ENCODE results near the gene MAVS. TPM values are rescaled to one million over a fixed set of nuclear protein-coding genes. Genes with fewer than 3 reads are reported as not detected.
A peak's percentile ranks its signal among the peaks of the same experiment; 100 is the strongest.
"Not testable (repeated sequence)": the region's sequence is repeated elsewhere in the genome, so short reads cannot be mapped to it uniquely, and the experiment has no call there.

MAVS gene
- total RNA-seq, 1 donor from 2014 or later, result 47.0 TPM

GRCh38 chr20:3890398-3890751 is 43.7 kb downstream of the MAVS start:
- no peak for TF ChIP-seq CTCF (IDR thresholded peaks at IDR 0.05)
- Mint-ChIP-seq H3K27ac (ENCODE audit: unreplicated experiment) (peak overlapping the region; percentile 89), H3K27me3 (ENCODE audit: unreplicated experiment) (no peaks in the 10 kb centered on the region), H3K36me3 (ENCODE audit: unreplicated experiment) (peaks cover 3% of the 10 kb centered on the region), H3K4me1 (ENCODE audit: unreplicated experiment) (peaks cover 47% of the 10 kb centered on the region), H3K9me3 (ENCODE audit: unreplicated experiment) (no peaks in the 10 kb centered on the region), H3K4me3 (ENCODE audit: unreplicated experiment) (peak overlapping the region; percentile 87)
- DNase-seq (ENCODE audit: extremely low spot score, unreplicated experiment), result no peak

- Mint-ChIP-seq H3K4me3 (ENCODE audit: unreplicated experiment) (peak overlapping the region; percentile 87), H3K9me3 (ENCODE audit: unreplicated experiment) (no peaks in the 10 kb centered on the region), H3K27ac (ENCODE audit: unreplicated experiment) (peak overlapping the region; percentile 89), H3K27me3 (ENCODE audit: unreplicated experiment) (no peaks in the 10 kb centered on the region), H3K4me1 (ENCODE audit: unreplicated experiment) (peaks cover 53% of the 10 kb centered on the region), H3K36me3 (ENCODE audit: unreplicated experiment) (peaks cover 3% of the 10 kb centered on the region)
- TF ChIP-seq CTCF (IDR thresholded peaks at IDR 0.05), result no peak
- no peak for DNase-seq (ENCODE audit: extremely low spot score, unreplicated experiment)
Observed at GRCh38 chr20:3890999-3891929, 44.6 kb downstream of the MAVS start.

- H3K9me3 Mint-ChIP-seq (ENCODE audit: unreplicated experiment), result no peaks in the 10 kb centered on the region
Observed at GRCh38 chr20:3894796-3895195, 48.2 kb downstream of the MAVS start.

GRCh38 chr20:3896302-3896701 is 49.7 kb downstream of the MAVS start:
- Mint-ChIP-seq H3K4me3 (ENCODE audit: unreplicated experiment) (no peak overlapping the region), H3K4me1 (ENCODE audit: unreplicated experiment) (peaks cover 72% of the 10 kb centered on the region), H3K27me3 (ENCODE audit: unreplicated experiment) (no peaks in the 10 kb centered on the region), H3K9me3 (ENCODE audit: unreplicated experiment) (no peaks in the 10 kb centered on the region), H3K27ac (ENCODE audit: unreplicated experiment) (no peak overlapping the region), H3K36me3 (ENCODE audit: unreplicated experiment) (peaks cover 3% of the 10 kb centered on the region)
- no peak for TF ChIP-seq CTCF (IDR thresholded peaks at IDR 0.05)
- DNase-seq (ENCODE audit: extremely low spot score, unreplicated experiment), result no peak

More at GRCh38 chr20:3894796-3895195, 48.2 kb downstream of the MAVS start:
- no peaks in the 10 kb centered on the region for H3K27me3 Mint-ChIP-seq (ENCODE audit: unreplicated experiment)
- no peak overlapping the region for H3K27ac Mint-ChIP-seq (ENCODE audit: unreplicated experiment)
- peaks cover 3% of the 10 kb centered on the region for H3K36me3 Mint-ChIP-seq (ENCODE audit: unreplicated experiment)
- no peak overlapping the region for H3K4me3 Mint-ChIP-seq (ENCODE audit: unreplicated experiment)
- H3K4me1 Mint-ChIP-seq (ENCODE audit: unreplicated experiment), result peaks cover 70% of the 10 kb centered on the region
- DNase-seq (ENCODE audit: extremely low spot score, unreplicated experiment), result no peak
- TF ChIP-seq CTCF (IDR thresholded peaks at IDR 0.05), result no peak

GRCh38 chr20:3896853-3897583 is 50.4 kb downstream of the MAVS start:
- H3K27ac Mint-ChIP-seq (ENCODE audit: unreplicated experiment), result peak overlapping the region; percentile 31
- H3K9me3 Mint-ChIP-seq (ENCODE audit: unreplicated experiment), result no peaks in the 10 kb centered on the region
- H3K36me3 Mint-ChIP-seq (ENCODE audit: unreplicated experiment), result no peaks in the 10 kb centered on the region
- H3K4me3 Mint-ChIP-seq (ENCODE audit: unreplicated experiment), result no peak overlapping the region
- no peak for DNase-seq (ENCODE audit: extremely low spot score, unreplicated experiment)
- no peaks in the 10 kb centered on the region for H3K27me3 Mint-ChIP-seq (ENCODE audit: unreplicated experiment)
- H3K4me1 Mint-ChIP-seq (ENCODE audit: unreplicated experiment), result peaks cover 72% of the 10 kb centered on the region
- TF ChIP-seq CTCF (IDR thresholded peaks at IDR 0.05), result no peak

GRCh38 chr20:3898181-3898580 is 51.5 kb downstream of the MAVS start:
- DNase-seq (ENCODE audit: extremely low spot score, unreplicated experiment); H3K4me3 Mint-ChIP-seq (ENCODE audit: unreplicated experiment); H3K27me3 Mint-ChIP-seq (ENCODE audit: unreplicated experiment); H3K36me3 Mint-ChIP-seq (ENCODE audit: unreplicated experiment); H3K9me3 Mint-ChIP-seq (ENCODE audit: unreplicated experiment); H3K27ac Mint-ChIP-seq (ENCODE audit: unreplicated experiment): not testable (repeated sequence)
- H3K4me1 Mint-ChIP-seq (ENCODE audit: unreplicated experiment), result peaks cover 69% of the 10 kb centered on the region

Data from osteocyte (in vitro differentiated cells).